ENCODE measurements around the gene TENT4A.

DNA sequence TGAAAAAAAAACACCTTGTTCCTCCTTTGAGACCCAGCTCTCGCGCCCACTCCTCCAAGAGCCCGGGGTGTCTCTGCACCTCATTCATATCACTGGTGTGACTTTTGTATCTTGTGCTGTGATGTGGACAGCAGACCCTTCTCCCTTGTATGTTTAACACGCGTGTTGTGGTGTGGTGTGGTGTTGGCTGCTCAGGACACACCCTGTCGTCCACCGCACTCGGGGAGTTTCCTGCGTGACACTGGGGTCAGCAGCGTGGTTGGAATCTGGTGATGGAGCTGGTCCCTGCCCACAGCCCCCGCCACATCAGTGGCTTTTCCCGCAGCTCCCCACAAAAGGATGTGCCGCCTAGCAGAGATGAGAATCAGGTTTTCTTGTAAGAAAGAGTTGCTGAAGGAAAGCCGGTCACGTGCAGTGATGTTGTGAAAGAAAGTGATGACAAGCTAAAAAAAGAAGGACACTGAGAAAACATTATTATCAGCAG lies 61.5 kb downstream of the TENT4A start:
- TF ChIP-seq, protein P1, sequence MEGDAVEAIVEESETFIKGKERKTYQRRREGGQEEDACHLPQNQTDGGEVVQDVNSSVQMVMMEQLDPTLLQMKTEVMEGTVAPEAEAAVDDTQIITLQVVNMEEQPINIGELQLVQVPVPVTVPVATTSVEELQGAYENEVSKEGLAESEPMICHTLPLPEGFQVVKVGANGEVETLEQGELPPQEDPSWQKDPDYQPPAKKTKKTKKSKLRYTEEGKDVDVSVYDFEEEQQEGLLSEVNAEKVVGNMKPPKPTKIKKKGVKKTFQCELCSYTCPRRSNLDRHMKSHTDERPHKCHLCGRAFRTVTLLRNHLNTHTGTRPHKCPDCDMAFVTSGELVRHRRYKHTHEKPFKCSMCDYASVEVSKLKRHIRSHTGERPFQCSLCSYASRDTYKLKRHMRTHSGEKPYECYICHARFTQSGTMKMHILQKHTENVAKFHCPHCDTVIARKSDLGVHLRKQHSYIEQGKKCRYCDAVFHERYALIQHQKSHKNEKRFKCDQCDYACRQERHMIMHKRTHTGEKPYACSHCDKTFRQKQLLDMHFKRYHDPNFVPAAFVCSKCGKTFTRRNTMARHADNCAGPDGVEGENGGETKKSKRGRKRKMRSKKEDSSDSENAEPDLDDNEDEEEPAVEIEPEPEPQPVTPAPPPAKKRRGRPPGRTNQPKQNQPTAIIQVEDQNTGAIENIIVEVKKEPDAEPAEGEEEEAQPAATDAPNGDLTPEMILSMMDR (IDR thresholded peaks at IDR 0.05), result no peak
- TF ChIP-seq POLR2A (IDR thresholded peaks at IDR 0.05), result no peak
